GM19035 (cell line): ENCODE data around the gene CNTNAP2.

Experiments
- ATAC-seq: cut with Tn5 transposase; IDR thresholded peaks from one replicate; pipeline ENCODE4 v1.9.1; 2021; ENCODE audit not compliant: unreplicated experiment

The CNTNAP2 gene

DNA sequence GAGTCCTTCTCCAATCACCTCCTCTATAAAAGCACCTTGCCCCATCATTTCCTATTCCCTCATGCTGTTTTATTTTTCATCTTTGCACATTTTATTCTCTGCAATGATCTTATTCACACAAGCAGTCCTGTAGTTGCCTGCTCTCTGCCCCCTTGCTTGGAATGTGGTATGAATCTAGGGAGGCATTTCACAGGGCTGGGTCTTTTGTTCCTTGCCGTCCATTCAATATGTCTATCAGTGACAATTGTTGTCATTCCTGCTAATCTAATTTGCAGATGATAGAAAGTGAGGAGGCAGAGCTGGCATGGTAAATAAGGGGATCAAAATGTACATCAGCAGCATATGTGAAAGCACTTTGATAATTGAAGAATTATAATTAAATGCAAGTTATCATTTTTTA lies 2227.8 kb downstream of the CNTNAP2 start:
- ATAC-seq = no peak

GRCh38 chr7:148347981-148348380 lies 2231.4 kb downstream of the CNTNAP2 start:
- ATAC-seq = no peak

- ATAC-seq = no peak
Observed at GRCh38 chr7:148348466-148348865, 2231.9 kb downstream of the CNTNAP2 start.

DNA sequence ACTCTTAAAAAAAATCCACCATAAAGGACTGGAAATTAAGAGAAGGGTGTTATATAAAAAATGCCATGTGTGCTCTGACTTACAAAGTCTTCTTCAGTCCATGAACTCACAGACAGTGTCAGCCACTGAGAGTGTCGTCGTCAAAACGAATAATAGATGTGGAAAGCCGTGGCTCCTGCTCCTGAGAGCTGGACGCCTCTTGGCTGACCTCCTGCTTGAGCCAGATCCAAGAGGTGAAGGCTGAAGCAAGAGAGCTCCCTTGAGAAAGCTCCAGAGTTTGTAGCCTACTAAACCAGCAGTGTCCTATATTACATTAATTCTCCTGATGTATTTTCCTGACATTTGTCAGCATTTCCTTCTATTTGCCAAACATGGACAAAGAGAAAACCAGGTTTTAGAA lies 2239.7 kb downstream of the CNTNAP2 start:
- no peak for ATAC-seq

GRCh38 chr7:148362541-148362940 lies 2245.9 kb downstream of the CNTNAP2 start:
- ATAC-seq = no peak

GRCh38 chr7:148367731-148368475 lies 2251.3 kb downstream of the CNTNAP2 start:
- ATAC-seq = no peak

- no peak for ATAC-seq
Observed at GRCh38 chr7:148368562-148368961, 2252.0 kb downstream of the CNTNAP2 start.

DNA sequence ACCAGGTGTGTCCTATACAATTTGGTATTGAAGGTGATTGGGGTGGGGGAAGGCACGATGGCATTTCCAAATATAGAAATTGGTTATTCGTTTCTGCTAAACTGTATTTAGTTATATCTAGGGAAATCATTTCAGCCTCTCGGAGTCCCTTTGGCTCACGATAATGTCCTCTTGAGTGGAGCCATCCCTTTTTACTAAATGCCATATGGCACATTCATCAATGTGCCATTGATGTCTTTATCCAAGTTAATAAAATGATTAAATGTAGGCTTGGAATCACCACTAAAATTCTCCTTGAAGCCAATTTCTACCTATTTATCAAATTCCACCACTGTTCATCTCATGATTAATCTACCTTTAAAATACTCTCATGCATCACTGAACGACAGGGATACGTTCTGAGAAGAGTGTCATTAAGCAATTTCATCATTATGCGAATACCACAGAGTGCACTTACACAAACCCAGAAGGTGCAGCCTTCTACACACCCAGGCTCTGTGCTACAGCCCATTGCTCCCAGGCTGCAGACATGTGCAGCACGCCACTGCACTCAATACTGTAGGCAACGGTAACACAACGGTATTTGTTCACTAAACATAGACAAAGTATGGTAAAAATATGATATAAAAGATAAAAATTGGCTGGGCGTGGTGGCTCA lies 2254.8 kb downstream of the CNTNAP2 start:
- ATAC-seq = no peak

GRCh38 chr7:148374396-148375259 lies 2258.0 kb downstream of the CNTNAP2 start:
- no peak for ATAC-seq

GRCh38 chr7:148379677-148380076 lies 2263.1 kb downstream of the CNTNAP2 start:
- no peak for ATAC-seq

DNA sequence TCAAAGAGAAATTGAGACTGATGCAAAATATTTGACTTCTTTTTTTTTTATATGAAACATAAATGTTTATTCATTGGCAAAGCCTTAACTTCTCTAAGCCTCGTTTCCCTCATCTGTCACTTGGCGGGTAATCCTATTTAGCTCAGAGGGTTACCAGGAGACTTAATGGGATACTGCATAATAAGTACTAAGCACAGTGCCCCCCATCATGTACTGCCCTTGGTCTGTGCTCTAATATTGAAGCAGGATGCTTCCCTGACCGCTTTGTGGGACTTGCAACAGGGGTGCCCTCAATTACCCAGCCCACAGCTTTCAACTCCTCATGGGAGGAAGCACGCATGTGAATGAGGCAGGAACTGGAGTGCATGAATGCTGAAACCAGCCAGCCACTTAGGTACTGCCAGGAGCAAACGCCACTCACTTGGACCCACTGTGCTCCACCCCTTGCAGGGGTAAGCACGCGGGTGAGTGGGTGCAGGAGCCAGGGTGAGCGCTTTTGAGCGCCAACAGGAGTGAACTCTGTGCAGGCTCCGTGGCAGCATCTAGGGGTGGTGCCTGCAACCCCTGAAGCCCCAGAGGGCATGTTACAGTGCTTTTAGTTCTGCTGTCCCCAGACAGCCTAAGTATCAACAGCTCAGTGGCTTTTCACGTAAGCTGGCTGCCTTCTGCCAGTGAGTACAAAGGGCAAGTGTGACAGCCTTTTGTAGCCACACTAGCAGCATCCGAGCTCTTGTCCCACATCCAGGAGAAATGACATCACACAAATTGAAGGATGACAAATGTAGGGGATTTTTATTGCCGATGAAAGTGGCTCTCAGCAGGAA lies 2264.2 kb downstream of the CNTNAP2 start:
- ATAC-seq = no peak

GRCh38 chr7:148382596-148382995 lies 2266.0 kb downstream of the CNTNAP2 start:
- no peak for ATAC-seq

DNA sequence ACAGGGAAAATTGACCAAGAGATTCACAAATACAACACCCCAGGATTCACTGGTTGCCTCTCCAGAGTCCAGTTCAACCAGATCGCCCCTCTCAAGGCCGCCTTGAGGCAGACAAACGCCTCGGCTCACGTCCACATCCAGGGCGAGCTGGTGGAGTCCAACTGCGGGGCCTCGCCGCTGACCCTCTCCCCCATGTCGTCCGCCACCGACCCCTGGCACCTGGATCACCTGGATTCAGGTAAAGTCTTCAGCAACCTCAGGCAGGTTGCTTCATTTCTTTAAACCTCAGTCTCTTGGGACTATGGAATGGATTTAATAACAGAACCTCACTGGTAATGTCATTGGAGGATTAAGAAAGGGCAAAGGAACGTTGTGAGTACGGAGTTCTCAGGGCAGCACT lies 2267.1 kb downstream of the CNTNAP2 start:
- no peak for ATAC-seq

GRCh38 chr7:148385009-148385682 lies 2268.5 kb downstream of the CNTNAP2 start:
- ATAC-seq = no peak

DNA sequence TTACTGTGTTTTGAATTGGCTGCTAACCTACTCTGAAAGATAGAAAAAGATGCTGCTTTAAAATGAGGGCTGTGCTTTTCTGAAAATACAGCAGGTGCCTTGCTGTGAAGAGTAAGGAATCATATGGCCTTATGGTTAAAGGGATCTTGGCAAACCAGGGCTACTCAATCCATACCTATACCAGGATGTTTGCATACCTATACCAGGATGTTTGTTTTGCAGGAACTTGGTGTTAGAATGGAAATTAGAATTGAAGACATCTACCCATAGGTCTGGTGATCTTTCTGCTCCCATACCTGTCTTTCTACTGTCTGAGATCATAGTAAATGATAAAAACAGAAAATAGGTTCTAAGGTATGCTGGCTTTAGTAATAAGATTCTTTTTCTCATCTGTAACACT lies 2273.8 kb downstream of the CNTNAP2 start:
- no peak for ATAC-seq

DNA sequence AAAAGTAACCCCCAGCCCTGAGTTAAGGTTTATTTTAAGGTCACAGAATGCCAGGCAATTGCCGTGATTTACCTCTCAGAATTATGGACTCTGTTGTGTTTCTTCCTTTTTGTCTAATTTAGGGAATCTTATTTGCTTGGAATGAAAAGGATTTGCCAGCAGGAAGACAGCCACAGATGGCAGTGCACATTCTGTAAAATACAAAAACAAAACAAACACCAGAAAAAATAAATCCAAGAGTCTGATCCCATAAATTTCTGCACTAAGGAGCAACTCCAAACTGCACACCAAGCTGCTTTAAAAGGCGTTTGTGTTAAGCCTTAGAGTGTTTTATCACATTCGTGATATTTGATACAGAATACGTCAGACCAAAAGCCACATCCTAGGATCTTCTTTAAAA lies 2275.0 kb downstream of the CNTNAP2 start:
- ATAC-seq = no peak

- ATAC-seq = no peak
Observed at GRCh38 chr7:148394582-148394981, 2278.0 kb downstream of the CNTNAP2 start.

DNA sequence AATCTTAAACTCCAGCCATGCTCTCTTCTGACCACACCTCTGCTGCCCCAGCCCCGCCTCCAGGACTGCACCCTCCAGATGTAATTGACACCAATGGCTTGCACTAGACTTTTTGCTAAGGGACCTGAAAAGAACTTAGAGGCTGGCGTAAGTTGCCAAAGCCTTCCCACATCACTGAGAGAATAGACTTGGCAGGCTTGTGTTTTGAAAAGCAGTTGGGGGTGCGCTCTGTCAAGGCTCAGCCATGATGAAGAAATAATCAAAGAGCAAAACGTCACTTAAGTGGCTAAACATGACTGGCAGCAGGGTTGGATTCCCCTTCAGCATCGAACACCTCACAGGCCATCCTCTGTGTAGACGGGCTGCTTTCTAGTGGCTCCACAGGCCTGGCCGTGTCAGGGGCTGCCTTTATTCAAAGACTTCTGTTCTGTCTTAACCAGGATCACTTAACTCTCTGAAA lies 2278.8 kb downstream of the CNTNAP2 start:
- no peak for ATAC-seq

DNA sequence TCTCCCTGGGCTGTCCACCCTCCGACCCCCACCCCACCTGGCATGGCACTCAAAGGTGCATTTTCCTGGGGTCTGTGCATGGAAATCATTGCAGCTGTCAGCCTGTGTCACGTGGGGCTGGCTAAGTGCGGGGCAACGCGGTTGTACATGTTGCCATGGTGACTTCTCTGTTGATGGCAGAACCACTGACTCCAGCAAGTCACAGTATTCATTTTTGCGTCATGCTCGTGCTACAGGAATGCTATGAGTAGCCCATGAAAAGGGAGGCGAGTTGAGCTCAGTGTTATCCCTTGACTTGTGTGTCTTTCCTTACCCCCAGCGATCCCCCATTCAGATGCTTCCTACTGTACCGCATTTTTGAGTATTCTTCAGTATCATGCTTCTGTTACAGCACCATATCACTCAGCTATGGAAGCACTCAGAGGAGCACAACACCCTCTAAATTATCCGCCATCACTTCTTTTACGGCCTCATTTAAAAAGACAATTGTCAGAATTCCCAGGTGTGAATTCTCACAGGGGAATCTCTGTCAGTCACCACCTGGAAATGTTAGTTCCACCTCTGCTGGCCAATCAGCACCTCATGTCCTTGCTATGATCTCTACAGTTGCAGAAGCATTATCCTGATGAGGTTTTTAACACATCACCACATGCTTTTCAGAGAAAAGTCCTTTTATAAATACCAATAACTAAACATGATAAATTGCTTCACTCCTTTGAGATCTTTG lies 2279.6 kb downstream of the CNTNAP2 start:
- ATAC-seq = no peak

DNA sequence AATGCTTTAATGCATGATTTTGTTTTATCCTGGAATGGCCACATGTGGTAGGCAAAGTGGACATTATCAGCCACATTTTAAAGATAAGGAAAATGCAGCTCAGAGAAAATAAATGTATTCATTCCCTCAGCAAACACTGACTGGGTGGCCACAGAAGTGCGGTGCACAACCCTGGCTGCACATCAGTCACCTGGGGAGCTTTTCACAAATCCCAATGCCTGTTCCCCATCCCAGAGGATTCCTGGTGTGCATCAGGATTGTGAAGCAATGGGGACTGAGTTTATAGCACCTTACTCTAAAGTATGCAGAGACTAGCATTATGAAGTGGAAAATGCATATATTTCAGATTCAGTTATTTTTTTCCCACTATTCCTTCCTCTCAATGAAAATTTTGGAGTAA lies 2280.5 kb downstream of the CNTNAP2 start:
- no peak for ATAC-seq
